HG02588 (cell line): ENCODE measurements around the gene CPPED1.
"Not testable (repeated sequence)": the region's sequence is repeated elsewhere in the genome, so short reads cannot be mapped to it uniquely, and the experiment has no call there.

Experiments
- ATAC-seq: cut with Tn5 transposase; IDR thresholded peaks from one replicate; pipeline ENCODE4 v1.9.1; 2021; ENCODE audit warnings: mild to moderate bottlenecking, moderate library complexity; ENCODE audit not compliant: unreplicated experiment

CPPED1 gene

GRCh38 chr16:12771341-12771798, 32.3 kb downstream of the CPPED1 start:
- ATAC-seq: no peak

- no peak for ATAC-seq
Measured at GRCh38 chr16:12769525-12769924, 34.2 kb downstream of the CPPED1 start.

DNA sequence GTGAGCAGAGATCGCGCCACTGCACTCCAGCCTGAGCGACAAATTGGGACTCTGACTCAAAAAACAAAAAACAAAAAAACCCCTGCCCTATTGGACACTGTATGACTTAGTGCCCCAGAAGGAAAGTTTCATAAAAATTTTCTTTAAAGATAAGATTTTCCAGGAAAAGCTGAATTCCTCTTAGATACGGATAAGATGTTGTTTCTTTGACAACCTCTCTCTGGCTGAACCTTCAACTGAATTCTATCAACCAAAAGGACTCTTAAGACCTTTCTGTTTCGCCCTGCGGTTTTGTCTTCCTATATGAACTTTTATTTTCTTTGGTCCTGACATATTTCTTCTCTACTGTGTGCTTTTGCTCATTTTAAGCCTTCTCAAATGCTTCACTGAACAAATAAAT, 35.8 kb downstream of the CPPED1 start:
- ATAC-seq: no peak

- no peak for ATAC-seq
Measured at GRCh38 chr16:12766853-12767252, 36.8 kb downstream of the CPPED1 start.

DNA sequence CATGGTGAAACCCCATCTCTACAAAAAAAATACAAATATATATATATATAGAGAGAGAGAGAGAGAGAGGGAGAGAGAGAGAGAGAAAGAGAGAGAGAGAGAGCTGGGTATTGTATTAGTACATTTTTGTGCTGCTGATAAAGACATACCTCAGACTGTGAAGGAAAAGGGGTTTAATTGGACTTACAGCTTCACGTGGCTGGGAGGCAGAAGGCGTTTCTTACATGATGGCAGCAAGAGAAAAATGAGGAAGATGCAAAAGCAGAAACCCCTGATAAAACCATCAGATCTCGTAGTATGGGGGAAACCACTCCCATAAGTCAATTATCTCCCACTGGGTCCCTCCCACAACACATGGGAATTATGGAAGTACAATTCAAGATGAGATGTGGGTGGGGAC, 37.5 kb downstream of the CPPED1 start:
- not testable (repeated sequence) for ATAC-seq

DNA sequence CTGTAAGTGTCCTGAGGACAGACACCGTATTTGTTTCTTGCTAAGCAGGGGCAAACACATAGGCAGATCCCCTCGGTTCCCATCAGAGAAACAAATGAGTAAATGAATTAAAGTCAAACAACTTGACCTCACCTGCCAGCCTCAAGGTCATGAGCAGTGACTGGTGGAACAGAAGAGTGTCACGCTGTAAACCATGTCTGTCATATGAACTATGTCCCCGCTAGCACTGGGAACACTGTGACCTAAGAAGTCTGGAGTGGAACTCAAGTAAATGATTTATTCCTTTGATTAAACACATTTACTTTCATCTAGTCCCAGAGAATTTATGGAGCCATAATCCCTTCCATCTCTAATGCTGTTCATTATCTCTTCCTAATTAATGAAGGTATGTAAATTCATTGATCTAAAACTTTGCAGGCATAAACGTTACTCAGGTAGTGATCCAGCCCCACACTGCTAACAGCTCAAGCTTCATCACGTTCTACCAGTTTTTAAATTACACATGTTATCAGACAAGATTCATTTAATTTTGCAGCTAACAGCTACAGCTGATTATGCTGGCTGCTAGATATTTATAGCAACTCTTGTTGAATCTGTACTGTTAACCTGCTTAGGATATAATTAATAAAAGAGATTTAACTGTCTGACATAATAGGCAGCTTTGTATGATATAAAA, 38.7 kb downstream of the CPPED1 start:
- ATAC-seq: no peak

DNA sequence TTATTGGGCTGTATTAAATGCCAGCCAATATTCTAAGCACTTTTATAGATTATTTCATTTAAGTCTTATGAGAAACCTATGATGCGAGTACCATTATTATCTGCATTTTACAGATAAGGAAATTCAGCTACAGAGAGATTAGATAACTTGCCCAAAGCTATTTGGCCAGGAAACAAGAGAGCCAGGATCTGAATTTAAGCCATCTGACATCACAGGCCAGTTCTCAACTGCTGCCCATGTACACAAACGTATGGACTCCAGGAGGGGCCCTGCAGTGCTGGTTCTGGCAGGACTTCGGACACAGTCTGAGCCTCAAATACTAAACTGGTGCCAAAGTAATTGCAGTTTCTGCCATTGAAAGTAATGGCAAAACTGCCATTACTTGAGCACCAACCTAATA, 40.2 kb downstream of the CPPED1 start:
- ATAC-seq: no peak

GRCh38 chr16:12760819-12761611, 42.7 kb downstream of the CPPED1 start:
- ATAC-seq: no peak

GRCh38 chr16:12758670-12759558, 44.8 kb downstream of the CPPED1 start:
- no peak for ATAC-seq

GRCh38 chr16:12758031-12758669, 45.5 kb downstream of the CPPED1 start:
- ATAC-seq: no peak

- no peak for ATAC-seq
Measured at GRCh38 chr16:12757546-12757945, 46.1 kb downstream of the CPPED1 start.

- ATAC-seq: no peak
Measured at GRCh38 chr16:12754824-12755543, 48.7 kb downstream of the CPPED1 start.

DNA sequence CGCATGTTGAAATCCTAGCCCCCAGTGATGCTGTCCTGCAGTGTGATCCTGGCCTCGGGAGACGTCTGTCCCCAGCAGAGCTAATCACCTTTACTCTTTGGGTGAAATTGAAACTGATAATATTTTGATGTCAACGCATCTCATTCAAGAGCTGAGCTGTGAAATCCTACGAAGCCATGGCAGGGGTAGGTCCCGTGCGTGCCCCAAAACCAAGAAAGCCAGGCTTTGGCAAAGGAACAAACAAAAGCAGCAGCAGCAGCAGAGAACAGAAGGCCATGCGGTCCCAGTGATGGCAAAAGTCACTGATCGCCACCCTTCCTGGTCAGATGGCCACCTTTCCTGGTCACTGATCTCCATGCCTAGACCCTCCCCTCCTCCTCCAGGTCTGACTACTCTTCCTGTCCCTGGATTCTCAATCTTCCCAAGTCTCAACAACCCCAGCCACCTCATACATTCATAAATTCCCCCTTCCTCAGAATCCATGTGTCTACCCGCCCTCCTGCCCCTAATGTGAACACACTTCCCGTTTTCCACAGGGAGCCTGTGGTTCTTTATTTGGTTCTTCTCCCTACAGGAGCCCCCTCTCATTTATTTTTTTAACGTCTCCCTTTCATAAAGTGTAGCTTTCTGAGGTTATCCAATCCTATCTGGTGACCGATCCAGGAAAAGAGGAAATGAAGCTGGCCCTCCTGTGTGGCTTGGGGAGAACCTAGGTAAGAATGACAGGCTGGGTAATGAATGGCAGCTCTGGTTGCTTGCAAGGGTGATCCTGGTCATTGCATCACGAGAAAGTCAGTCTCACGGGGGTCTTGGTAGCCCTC, 50.3 kb downstream of the CPPED1 start:
- no peak for ATAC-seq

DNA sequence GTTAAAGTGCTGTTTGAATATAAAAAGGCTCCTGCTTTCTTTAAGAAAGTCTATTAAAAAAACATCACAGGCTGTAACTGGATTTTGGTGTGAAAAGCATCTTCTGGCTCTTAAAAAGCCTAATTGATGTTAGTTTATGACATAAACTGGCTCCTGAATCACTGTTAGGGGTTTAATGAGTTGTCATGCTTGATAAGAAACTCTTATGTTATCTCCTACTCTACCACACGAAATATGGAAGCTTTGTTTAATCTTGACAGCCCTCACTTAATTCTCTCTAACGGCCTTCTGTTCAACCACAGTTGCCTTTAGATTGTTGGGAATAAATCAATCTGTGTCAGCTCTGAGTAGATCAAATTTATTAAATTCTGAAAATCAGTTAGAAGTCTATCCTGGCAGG, 51.5 kb downstream of the CPPED1 start:
- ATAC-seq: no peak

- ATAC-seq: no peak
Measured at GRCh38 chr16:12750554-12750918, 53.2 kb downstream of the CPPED1 start.

- ATAC-seq: no peak
Measured at GRCh38 chr16:12749076-12749475, 54.6 kb downstream of the CPPED1 start.

DNA sequence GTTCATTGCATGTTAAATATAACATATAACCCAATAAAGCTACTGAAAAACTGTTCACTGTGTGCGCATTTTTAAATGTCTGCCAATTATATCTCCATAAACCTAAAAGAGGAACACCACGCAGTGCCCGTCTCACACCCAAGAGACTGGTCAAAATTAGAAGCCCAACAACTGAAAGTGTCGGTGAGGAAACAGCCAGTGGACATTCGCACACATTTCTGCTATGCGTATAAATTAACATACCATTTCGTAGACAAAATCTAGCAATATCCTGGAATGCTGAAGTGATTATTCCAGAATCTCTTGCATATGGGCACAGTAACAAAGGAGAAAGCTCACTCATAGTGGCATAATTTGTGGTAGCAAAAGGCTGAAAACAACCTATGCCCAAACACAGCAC, 55.9 kb downstream of the CPPED1 start:
- no peak for ATAC-seq

DNA sequence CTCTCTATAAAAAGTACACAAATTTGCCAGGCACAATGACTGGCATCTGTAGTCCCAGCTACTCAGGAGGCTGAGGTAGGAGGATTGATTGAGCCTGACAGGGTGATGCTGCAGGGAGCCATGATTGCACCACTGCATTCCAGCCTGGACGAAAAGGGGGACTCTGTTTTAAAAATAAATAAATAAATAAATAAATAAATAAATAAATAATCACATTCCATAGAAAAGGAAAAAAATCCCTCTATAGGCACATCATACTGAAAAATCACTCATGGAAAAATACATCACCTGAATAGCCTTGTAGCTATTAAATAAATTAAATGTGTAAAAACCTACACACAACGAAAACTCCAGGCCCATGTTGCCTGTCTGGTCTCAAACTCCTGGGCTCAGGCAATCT, 56.4 kb downstream of the CPPED1 start:
- no peak for ATAC-seq

GRCh38 chr16:12744860-12745259, 58.8 kb downstream of the CPPED1 start:
- no peak for ATAC-seq
